DOHH2 (cell line): ENCODE measurements around the gene CYTIP.

Experiments used
- H3F3A ChIP-seq: fragments of 200-600 bp; sonication (generic), shearing (Covaris generic); 2 replicates; pipeline ENCODE4 v1.6.0; 2016; ENCODE audit warnings: antibody characterized with exemption, mild to moderate bottlenecking; ENCODE audit not compliant: control insufficient read depth, insufficient read depth
- H3K27ac ChIP-seq: fragments of 200-600 bp; sonication (generic); 2 replicates; pipeline ENCODE4 v1.5.1; 2014; ENCODE audit warnings: low read depth, mild to moderate bottlenecking, low read length, moderate library complexity
- H3K27me3 ChIP-seq: fragments of 200-600 bp; sonication (generic); 2 replicates; pipeline ENCODE4 v1.6.1; 2014; ENCODE audit warnings: mild to moderate bottlenecking, low read length, mixed read lengths; ENCODE audit not compliant: control insufficient read depth
- H3K36me3 ChIP-seq: fragments of 200-600 bp; sonication (generic); 2 replicates; pipeline ENCODE4 v1.6.1; 2014; ENCODE audit warnings: mild to moderate bottlenecking, low read length, moderate library complexity, mixed read lengths; ENCODE audit not compliant: control insufficient read depth
- H3K4me1 ChIP-seq: fragments of 200-600 bp; sonication (generic); 2 replicates; pipeline ENCODE4 v1.6.1; 2014; ENCODE audit warnings: mild to moderate bottlenecking, low read length, mixed read lengths; ENCODE audit not compliant: control insufficient read depth
- H3K4me2 ChIP-seq: fragments of 200-600 bp; sonication (generic); 2 replicates; pipeline ENCODE4 v1.6.0; 2014; ENCODE audit warnings: mild to moderate bottlenecking, low read length, moderate library complexity
- H3K4me3 ChIP-seq: fragments of 200-600 bp; sonication (generic); 2 replicates; pipeline ENCODE4 v1.5.1; 2014; ENCODE audit warnings: mild to moderate bottlenecking, low read length, mixed read lengths
- H3K79me2 ChIP-seq: fragments of 200-600 bp; sonication (generic); 2 replicates; pipeline ENCODE4 v1.6.1; 2014; ENCODE audit warnings: mild to moderate bottlenecking, low read length, mixed read lengths; ENCODE audit not compliant: control insufficient read depth
- H3K9me2 ChIP-seq: fragments of 200-600 bp; sonication (generic); replicated peaks from 2 replicates; pipeline ENCODE4 v1.6.1; 2014; ENCODE audit warnings: mild to moderate bottlenecking, low read length, mixed read lengths; ENCODE audit not compliant: control insufficient read depth
- H3K9me3 ChIP-seq: fragments of 200-600 bp; sonication (generic); 2 replicates; pipeline ENCODE4 v1.6.1; 2014; ENCODE audit warnings: antibody characterized with exemption, low read length, mixed read lengths; ENCODE audit not compliant: control insufficient read depth, insufficient read depth
- H4K20me1 ChIP-seq: fragments of 200-600 bp; sonication (generic); 2 replicates; pipeline ENCODE4 v1.6.0; 2014; ENCODE audit warnings: low read depth, mild to moderate bottlenecking, antibody characterized with exemption, low read length, moderate library complexity; ENCODE audit not compliant: control insufficient read depth, insufficient read depth
- EZH2phosphoT487 ChIP-seq: fragments of 200-600 bp; sonication (generic); IDR thresholded peaks from 2 replicates; pipeline ENCODE4 v1.6.1; 2017; ENCODE audit warnings: borderline replicate concordance, mild to moderate bottlenecking, antibody characterized with exemption, low read length, moderate library complexity, mixed read lengths
- TF ChIP-seq, protein P1 (sequence below): fragments of 200-600 bp; sonication (generic); IDR thresholded peaks from one replicate; pipeline ENCODE4 v1.5.1; 2014; ENCODE audit warnings: antibody characterized with exemption, mild to moderate bottlenecking, low read depth, low read length; ENCODE audit not compliant: poor library complexity, severe bottlenecking

Gene CYTIP

DNA sequence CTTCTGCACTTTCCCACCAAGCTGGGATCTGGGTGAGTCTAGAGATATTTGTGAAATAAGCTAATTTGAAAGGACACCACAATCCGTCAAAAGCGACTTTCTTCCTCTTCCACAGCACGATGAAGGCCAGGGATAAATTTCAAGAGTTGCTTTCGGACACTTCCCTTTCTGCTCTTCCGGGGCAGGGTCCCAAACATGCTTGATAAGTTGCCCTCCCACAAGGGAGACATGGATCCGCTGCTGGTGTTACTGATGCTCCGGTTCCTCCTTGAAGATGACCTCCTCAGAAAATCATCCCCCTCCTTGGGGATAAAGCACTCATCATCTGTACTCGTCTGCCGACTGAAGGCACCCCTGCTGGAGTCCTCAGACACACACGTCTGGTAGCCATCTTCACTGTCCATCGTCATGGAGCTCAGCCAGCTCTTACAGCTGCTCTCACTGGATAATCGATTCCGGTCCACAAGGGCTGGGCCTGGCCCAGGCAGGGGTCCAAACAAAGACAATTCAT lies 28.2 kb downstream of the CYTIP start:
- Histone ChIP-seq H3K9me2 (no peaks in the 10 kb centered on the region), H3K4me2 (peak overlapping the region; percentile 2; the same call in 1 of the 2 replicates), H3K9me3 (no peaks in the 10 kb centered on the region), H3K27me3 (no peaks in the 10 kb centered on the region), H3F3A (peaks cover 59% of the 10 kb centered on the region), H3K27ac (no peak overlapping the region), H3K36me3 (peaks cover 85% of the 10 kb centered on the region), H3K79me2 (peaks cover 54% of the 10 kb centered on the region), H3K4me1 (peaks cover 91% of the 10 kb centered on the region), H4K20me1 (0 out of 2 replicates have a peak, but pooled peaks cover 2% of the 10 kb centered on the region), H3K4me3 (no peak overlapping the region)
- TF ChIP-seq, protein P1, sequence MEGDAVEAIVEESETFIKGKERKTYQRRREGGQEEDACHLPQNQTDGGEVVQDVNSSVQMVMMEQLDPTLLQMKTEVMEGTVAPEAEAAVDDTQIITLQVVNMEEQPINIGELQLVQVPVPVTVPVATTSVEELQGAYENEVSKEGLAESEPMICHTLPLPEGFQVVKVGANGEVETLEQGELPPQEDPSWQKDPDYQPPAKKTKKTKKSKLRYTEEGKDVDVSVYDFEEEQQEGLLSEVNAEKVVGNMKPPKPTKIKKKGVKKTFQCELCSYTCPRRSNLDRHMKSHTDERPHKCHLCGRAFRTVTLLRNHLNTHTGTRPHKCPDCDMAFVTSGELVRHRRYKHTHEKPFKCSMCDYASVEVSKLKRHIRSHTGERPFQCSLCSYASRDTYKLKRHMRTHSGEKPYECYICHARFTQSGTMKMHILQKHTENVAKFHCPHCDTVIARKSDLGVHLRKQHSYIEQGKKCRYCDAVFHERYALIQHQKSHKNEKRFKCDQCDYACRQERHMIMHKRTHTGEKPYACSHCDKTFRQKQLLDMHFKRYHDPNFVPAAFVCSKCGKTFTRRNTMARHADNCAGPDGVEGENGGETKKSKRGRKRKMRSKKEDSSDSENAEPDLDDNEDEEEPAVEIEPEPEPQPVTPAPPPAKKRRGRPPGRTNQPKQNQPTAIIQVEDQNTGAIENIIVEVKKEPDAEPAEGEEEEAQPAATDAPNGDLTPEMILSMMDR = no peak
- no peak for TF ChIP-seq EZH2phosphoT487

DNA sequence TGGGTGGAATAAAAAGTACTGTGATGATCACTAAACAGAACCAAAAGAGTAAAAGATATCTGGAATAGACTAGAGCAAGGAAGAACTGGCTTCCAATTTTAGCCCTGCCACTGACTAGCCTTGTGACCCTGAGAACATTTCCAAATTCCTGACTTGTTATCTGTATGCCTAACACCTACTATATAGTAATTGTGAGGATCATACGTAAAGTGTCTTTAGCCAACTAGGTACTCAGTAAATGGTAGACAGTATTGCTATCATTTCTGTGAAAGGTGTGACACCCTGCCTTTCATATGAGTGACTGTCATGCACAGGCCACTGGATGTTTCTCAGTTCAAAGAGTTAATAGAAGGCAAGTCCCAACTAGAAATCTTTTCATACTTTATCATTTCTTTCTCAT lies 29.8 kb downstream of the CYTIP start:
- peak overlapping the region; percentile 33 for H3K27ac ChIP-seq
- H3K4me1 ChIP-seq = peaks cover 93% of the 10 kb centered on the region
- no peaks in the 10 kb centered on the region for H3K27me3 ChIP-seq
- peaks cover 41% of the 10 kb centered on the region for H3K79me2 ChIP-seq
- H3K4me3 ChIP-seq = no peak overlapping the region
- H3K36me3 ChIP-seq = peaks cover 79% of the 10 kb centered on the region
- H3K4me2 ChIP-seq = peak overlapping the region; percentile 19
- peaks cover 75% of the 10 kb centered on the region for H3F3A ChIP-seq
- H4K20me1 ChIP-seq = 0 out of 2 replicates have a peak, but pooled peaks cover 2% of the 10 kb centered on the region
- TF ChIP-seq, protein P1 = no peak
- no peak for TF ChIP-seq EZH2phosphoT487
- H3K9me2 ChIP-seq = no peaks in the 10 kb centered on the region
- H3K9me3 ChIP-seq = no peaks in the 10 kb centered on the region

DNA sequence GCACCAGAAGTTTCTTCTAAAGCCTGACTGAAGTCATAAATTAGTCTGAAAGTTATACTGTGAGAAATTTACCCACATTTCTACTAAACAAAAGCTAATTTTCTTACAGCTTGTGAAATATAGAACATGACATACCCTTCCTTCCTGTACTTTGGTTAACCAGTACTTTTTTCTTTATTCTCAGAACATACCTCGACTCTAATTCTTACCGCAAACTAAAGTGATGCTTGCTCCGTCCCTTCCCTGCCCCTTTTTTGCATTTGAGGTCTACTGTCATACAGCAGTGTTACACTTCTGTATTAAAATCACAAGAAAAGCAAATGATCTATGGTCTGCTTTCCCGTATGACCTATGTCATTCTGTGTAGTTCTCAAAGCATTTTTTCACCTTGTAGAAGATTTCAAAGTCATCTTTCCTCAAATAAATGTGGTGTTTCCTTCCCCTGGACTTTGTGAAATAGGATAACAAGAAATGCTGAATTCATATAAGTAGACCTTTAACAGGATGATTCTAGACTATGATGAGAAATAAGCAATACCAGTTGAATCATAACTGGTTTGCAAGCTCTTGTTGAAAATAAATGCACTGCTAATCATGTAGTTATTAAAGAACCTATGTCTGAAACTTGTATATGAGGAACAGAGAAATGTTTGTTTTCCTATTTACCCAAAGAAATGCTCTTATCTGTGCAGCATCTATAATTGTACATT lies 30.4 kb downstream of the CYTIP start:
- H3F3A ChIP-seq = peaks cover 78% of the 10 kb centered on the region
- peaks cover 75% of the 10 kb centered on the region for H3K36me3 ChIP-seq

More for the DNA sequence above, 30.4 kb downstream of the CYTIP start:
- H3K9me3 ChIP-seq = no peaks in the 10 kb centered on the region
- peak overlapping the region; percentile 19; the same call in 1 of the 2 replicates for H3K4me2 ChIP-seq
- peaks cover 95% of the 10 kb centered on the region for H3K4me1 ChIP-seq
- H3K27ac ChIP-seq = peak overlapping the region; percentile 33
- TF ChIP-seq, protein P1 = no peak
- H3K4me3 ChIP-seq = no peak overlapping the region; the same call in 1 of the 2 replicates
- H4K20me1 ChIP-seq = 0 out of 2 replicates have a peak, but pooled peaks cover 2% of the 10 kb centered on the region
- no peaks in the 10 kb centered on the region for H3K27me3 ChIP-seq
- H3K9me2 ChIP-seq = no peaks in the 10 kb centered on the region
- H3K79me2 ChIP-seq = peaks cover 39% of the 10 kb centered on the region
